SK-N-SH treated with all-trans-retinoic acid at 6 μM for 48 hours (cell line): ENCODE data around the gene PMFBP1.

Source experiments
- PPARA ChIP-seq: fragments of 250-450 bp; sonication (Bioruptor Pico); IDR thresholded peaks from 2 replicates; pipeline ENCODE4 v1.5.0; 2020; ENCODE audit warnings: mild to moderate bottlenecking, borderline replicate concordance
- ZFP3 ChIP-seq: fragments of 250-450 bp; sonication (Bioruptor Pico); IDR thresholded peaks from 2 replicates; pipeline ENCODE4 v1.5.0; 2020; ENCODE audit warnings: mild to moderate bottlenecking, moderate library complexity
- ZFP30 ChIP-seq: fragments of 450-650 bp; formaldehyde crosslinking; IDR thresholded peaks from 2 replicates; pipeline ENCODE4 v1.5.0; 2022; ENCODE audit warnings: mild to moderate bottlenecking, moderate library complexity
- ZNF565 ChIP-seq: fragments of 450-650 bp; formaldehyde crosslinking; conservative IDR thresholded peaks from 2 replicates; pipeline ENCODE4 v1.5.0; 2020; ENCODE audit warnings: low read depth, mild to moderate bottlenecking, moderate library complexity
- TF ChIP-seq, protein P1 (sequence below): fragments of 250-450 bp; sonication (Bioruptor Pico); IDR thresholded peaks from 2 replicates; pipeline ENCODE4 v1.8.0; 2020; ENCODE audit warnings: mild to moderate bottlenecking, moderate library complexity, borderline replicate concordance

DNA sequence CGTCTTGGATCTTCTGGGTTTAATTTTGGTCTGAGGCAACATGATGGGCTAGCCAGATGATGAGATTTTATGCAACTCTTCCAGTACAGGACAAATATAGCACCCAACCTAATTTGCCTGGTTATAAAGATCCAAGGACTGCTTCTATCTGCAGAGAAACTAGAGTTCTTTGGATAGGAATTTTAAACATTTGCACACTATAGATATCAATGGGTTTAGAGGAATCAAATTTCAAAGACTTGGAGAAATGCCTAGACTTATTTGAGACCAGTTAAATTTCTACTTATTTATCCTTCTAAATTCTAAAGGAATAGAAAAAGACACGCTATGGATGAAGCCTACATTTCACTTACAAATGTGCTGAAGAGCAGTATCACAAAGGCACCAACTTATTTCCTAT is 12.6 kb downstream of the PMFBP1 start:
- TF ChIP-seq ZFP3 (CRISPR knock-in tag) (no peak), ZFP30 (CRISPR knock-in tag) (no peak), PPARA (CRISPR knock-in tag) (no peak), ZNF565 (CRISPR knock-in tag) (no peak)
- TF ChIP-seq, protein P1, sequence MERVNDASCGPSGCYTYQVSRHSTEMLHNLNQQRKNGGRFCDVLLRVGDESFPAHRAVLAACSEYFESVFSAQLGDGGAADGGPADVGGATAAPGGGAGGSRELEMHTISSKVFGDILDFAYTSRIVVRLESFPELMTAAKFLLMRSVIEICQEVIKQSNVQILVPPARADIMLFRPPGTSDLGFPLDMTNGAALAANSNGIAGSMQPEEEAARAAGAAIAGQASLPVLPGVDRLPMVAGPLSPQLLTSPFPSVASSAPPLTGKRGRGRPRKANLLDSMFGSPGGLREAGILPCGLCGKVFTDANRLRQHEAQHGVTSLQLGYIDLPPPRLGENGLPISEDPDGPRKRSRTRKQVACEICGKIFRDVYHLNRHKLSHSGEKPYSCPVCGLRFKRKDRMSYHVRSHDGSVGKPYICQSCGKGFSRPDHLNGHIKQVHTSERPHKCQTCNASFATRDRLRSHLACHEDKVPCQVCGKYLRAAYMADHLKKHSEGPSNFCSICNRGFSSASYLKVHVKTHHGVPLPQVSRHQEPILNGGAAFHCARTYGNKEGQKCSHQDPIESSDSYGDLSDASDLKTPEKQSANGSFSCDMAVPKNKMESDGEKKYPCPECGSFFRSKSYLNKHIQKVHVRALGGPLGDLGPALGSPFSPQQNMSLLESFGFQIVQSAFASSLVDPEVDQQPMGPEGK (CRISPR knock-in tag), result no peak
